ENCODE results near the gene NRG2. TPM values are rescaled to one million over a fixed set of nuclear protein-coding genes. Genes with fewer than 3 reads are reported as not detected.

Gene NRG2
- total and polyA plus RNA-seq, 2 of the 8 experiments (the other 6 are each of a cell fraction or from before 2014, with no cell fraction given) = 0.27 to 0.54 TPM

DNA sequence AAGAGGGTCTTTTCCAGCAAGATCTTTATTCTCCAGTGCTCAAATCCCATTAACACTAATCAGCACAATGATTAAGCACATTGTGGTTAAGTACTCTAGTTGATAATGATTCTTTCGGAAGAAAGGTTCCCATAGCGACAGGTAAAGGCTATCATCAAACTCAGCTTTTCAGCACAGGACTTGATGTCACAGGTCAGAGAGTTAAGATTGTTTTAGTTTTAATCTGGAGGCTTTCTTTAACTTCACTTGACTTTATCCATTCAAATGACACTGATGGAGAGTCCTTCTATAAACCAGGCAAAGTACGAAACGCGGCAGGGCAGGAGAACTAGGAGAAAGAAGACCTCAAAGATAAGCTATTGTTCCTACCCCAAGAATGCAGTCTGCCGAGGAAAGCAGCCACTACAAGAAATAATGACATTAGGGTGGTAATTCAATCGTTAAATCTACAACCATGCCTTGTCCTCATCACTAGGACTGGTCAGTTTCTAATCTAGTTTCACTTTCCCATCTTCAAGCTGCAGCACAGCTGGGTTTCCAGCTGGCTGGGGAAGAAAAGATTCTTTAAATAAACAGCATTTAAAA, 4.6 kb downstream of the NRG2 start:
- Histone ChIP-seq H4K5ac (ENCODE audit: insufficient read length, low read depth, low read length) (no peak overlapping the region), H2BK120ac (replicated peaks; ENCODE audit: low read depth, low read length) (no peak overlapping the region), H2BK5ac (ENCODE audit: low read depth, low read length) (no peak overlapping the region), H3K27ac (ENCODE audit: low read depth, low read length) (no peak overlapping the region), H3K14ac (ENCODE audit: insufficient read length) (no peak overlapping the region), H3K4me2 (ENCODE audit: insufficient read depth in 1 of 2, low read depth in 2 of 2, low read length in 2 of 2) (0 out of 4 replicates have a peak overlapping the region, but pooled peaks have one; percentile 22 to 30), H3K23me2 (ENCODE audit: low read depth, low read length) (peaks cover 16% of the 10 kb centered on the region), H3K56ac (replicated peaks; ENCODE audit: insufficient read length, low read depth, low read length) (no peak overlapping the region), H3K27me3 (replicated peaks in 1 of 4; ENCODE audit: control insufficient read depth in 3 of 4, extremely low read depth in 1 of 4, insufficient read depth in 3 of 4, low read length in 3 of 4) (peaks cover 25 to 51% (median 41%) of the 10 kb centered on the region in 4 experiments), H3K9ac (replicated peaks in 1 of 4; ENCODE audit: extremely low read depth in 1 of 4, low read depth in 3 of 4, low read length in 3 of 4) (no peak overlapping the region), H3K23ac (ENCODE audit: insufficient read length) (no peak overlapping the region), H3K79me1 (ENCODE audit: low read depth, low read length) (no peaks in the 10 kb centered on the region), H3K18ac (ENCODE audit: extremely low read depth, low read length) (no peak overlapping the region), H3K4me1 (replicated peaks in 1 of 4; ENCODE audit: control insufficient read depth in 3 of 4, insufficient read depth in 4 of 4, low read length in 3 of 4) (peaks cover 0 to 9% (median 2%) of the 10 kb centered on the region in 4 experiments; a peak in 6 of 7 replicates), H2BK12ac (ENCODE audit: low read depth, low read length) (no peak overlapping the region), H3K9me3 (ENCODE audit: insufficient read depth in 2 of 2, low read depth in 1 of 2, low read length in 1 of 2) (no peaks in the 10 kb centered on the region), H3K4ac (replicated peaks; ENCODE audit: insufficient read length, low read depth, low read length) (no peak overlapping the region), H4K91ac (replicated peaks; ENCODE audit: insufficient read length, low read length) (no peak overlapping the region), H2AFZ (ENCODE audit: low read length) (no peak overlapping the region), H3K79me2 (ENCODE audit: control insufficient read depth in 1 of 2, insufficient read depth in 2 of 2, low read length in 2 of 2) (no peaks in the 10 kb centered on the region), H2AK5ac (ENCODE audit: low read depth, low read length) (no peak overlapping the region), H2BK20ac (ENCODE audit: low read length) (no peak overlapping the region), H4K20me1 (replicated peaks in 1 of 2; ENCODE audit: control insufficient read depth in 1 of 2, insufficient read depth in 2 of 2, low read length in 2 of 2) (peaks cover 0 to 3% of the 10 kb centered on the region in 2 experiments), H3K36me3 (ENCODE audit: control insufficient read depth in 2 of 4, insufficient read depth in 4 of 4, low read length in 3 of 4) (no peaks in the 10 kb centered on the region), H4K8ac (ENCODE audit: extremely low read depth, insufficient read depth, low read length) (no peak overlapping the region), H3K4me3 (ENCODE audit: extremely low read depth in 1 of 4, insufficient read depth in 2 of 4, low read depth in 3 of 4, low read length in 4 of 4) (no peak overlapping the region), H2BK15ac (ENCODE audit: low read length) (no peak overlapping the region)
- DNase-seq (ENCODE audit: low read depth in 1 of 2, low spot score in 2 of 2) (no peak), FAIRE-seq (no peak)
- WGBS, 2 experiments (ENCODE audit: extremely low coverage in 1 of 2, insufficient coverage in 1 of 2, insufficient read length in 1 of 2, insufficient replicate concordance in 2 of 2, low coverage in 1 of 2, low lambda C conversion rate in 2 of 2, missing lambda C conversion rate in 1 of 2) = 47% methylated on average over 7 of the region's 7 CpGs; no CpG with 5 or more reads in 1 of the 2 experiments
- CTCF ChIA-PET (ENCODE audit: partially characterized antibody) = interaction anchor here (0.7 to 1.6 kb wide), 2 partner anchors 34 to 70 kb away, joined by 3 to 5 read pairs; no protein-coding TSS in a partner anchor
- POLR2A ChIA-PET (ENCODE audit: partially characterized antibody) = no interaction called here
- TF ChIP-seq TBP (IDR thresholded peaks at IDR 0.05; ENCODE audit: low read depth, low read length) (no peak), SIRT6 (IDR thresholded peaks at IDR 0.05; ENCODE audit: low read length) (no peak), MAX (IDR thresholded peaks at IDR 0.05) (no peak), TCF12 (IDR thresholded peaks at IDR 0.05; ENCODE audit: low read depth, low read length) (no peak), FOSL1 (IDR thresholded peaks at IDR 0.05; ENCODE audit: insufficient read depth, low read depth, low read length) (no peak), TAF1 (IDR thresholded peaks at IDR 0.05; ENCODE audit: low read depth, low read length) (no peak), SIX5 (IDR thresholded peaks at IDR 0.05; ENCODE audit: low read depth, low read length) (no peak), GABPA (IDR thresholded peaks at IDR 0.05; ENCODE audit: borderline replicate concordance, insufficient read depth, low read length) (no peak), RXRA (IDR thresholded peaks at IDR 0.05; ENCODE audit: insufficient read depth, low read depth, low read length) (no peak), CBX5 (IDR thresholded peaks at IDR 0.05; ENCODE audit: low read depth, low read length) (no peak), RFX5 (IDR thresholded peaks at IDR 0.05; ENCODE audit: borderline replicate concordance, low read depth, low read length) (no peak), KDM4A (IDR thresholded peaks at IDR 0.05; ENCODE audit: low read depth, low read length, severe bottlenecking) (no peak)

Measured in H1 (cell line).